Right lobe of liver (tissue), 4 donors: ENCODE results near the gene ROR2.

Experiments
- CTCF ChIP-seq, 4 donors: fragments of 200-600 bp in 3 of 4; fragments of 450-650 bp in 1 of 4; IDR thresholded peaks; one replicate each; pipeline versions ENCODE4 v1.5.1 to v1.8.0; 2016 to 2022; ENCODE audit warnings: antibody characterized with exemption in 4 of 4, mild to moderate bottlenecking in 2 of 4
- POLR2A ChIP-seq: fragments of 450-650 bp; IDR thresholded peaks from one replicate; pipeline ENCODE4 v1.6.1; 2017; ENCODE audit warnings: antibody characterized with exemption, mild to moderate bottlenecking
- donor health status: DM: no; HTN: no; CAD: no.
- donor health status: DM: no; HTN: no; CAD: no.
- donor health status: DM: no; HTN: yes; CAD: no.

- no peak for TF ChIP-seq CTCF (IDR thresholded peaks at IDR 0.05)
- no peak for TF ChIP-seq POLR2A
These were observed 165.2 kb downstream of the ROR2 start for GRCh38 chr9:91784673-91785446.
